Measurements from ENCODE around the gene PRSS3. TPM values are rescaled to one million over a fixed set of nuclear protein-coding genes. Genes with fewer than 3 reads are reported as not detected.

Gene PRSS3
- total and polyA plus RNA-seq, 9 of the 15 experiments (the other 6 are each of a cell fraction or from before 2014, with no cell fraction given) = 0.35 to 0.42 TPM; not detected in 7

DNA sequence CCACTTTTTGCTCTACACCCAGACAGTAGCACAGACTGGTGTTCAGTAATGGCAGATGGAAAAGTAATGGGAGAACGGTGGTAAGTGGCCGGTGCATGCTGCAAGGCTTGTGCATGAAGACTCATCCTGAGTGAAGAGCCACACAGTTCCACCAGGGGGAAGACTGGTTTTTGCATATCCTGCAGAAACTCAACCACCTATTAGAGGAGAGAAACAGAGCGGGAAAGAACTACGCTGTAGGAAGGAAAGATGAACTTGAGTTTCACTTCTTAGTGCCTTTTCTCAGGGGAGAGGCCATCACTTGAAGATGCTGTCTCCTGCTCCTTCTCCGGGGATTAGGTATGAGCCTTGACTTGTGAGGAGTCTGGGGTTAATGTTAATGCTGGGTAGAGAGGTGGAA, 9.4 kb upstream of the PRSS3 start (continued):
- TF ChIP-seq ZNF518B (CRISPR knock-in tag; IDR thresholded peaks at IDR 0.05) = no peak
- peak; percentile 85 for TF ChIP-seq L3MBTL2 (IDR thresholded peaks at IDR 0.05)
- TF ChIP-seq, protein P1, sequence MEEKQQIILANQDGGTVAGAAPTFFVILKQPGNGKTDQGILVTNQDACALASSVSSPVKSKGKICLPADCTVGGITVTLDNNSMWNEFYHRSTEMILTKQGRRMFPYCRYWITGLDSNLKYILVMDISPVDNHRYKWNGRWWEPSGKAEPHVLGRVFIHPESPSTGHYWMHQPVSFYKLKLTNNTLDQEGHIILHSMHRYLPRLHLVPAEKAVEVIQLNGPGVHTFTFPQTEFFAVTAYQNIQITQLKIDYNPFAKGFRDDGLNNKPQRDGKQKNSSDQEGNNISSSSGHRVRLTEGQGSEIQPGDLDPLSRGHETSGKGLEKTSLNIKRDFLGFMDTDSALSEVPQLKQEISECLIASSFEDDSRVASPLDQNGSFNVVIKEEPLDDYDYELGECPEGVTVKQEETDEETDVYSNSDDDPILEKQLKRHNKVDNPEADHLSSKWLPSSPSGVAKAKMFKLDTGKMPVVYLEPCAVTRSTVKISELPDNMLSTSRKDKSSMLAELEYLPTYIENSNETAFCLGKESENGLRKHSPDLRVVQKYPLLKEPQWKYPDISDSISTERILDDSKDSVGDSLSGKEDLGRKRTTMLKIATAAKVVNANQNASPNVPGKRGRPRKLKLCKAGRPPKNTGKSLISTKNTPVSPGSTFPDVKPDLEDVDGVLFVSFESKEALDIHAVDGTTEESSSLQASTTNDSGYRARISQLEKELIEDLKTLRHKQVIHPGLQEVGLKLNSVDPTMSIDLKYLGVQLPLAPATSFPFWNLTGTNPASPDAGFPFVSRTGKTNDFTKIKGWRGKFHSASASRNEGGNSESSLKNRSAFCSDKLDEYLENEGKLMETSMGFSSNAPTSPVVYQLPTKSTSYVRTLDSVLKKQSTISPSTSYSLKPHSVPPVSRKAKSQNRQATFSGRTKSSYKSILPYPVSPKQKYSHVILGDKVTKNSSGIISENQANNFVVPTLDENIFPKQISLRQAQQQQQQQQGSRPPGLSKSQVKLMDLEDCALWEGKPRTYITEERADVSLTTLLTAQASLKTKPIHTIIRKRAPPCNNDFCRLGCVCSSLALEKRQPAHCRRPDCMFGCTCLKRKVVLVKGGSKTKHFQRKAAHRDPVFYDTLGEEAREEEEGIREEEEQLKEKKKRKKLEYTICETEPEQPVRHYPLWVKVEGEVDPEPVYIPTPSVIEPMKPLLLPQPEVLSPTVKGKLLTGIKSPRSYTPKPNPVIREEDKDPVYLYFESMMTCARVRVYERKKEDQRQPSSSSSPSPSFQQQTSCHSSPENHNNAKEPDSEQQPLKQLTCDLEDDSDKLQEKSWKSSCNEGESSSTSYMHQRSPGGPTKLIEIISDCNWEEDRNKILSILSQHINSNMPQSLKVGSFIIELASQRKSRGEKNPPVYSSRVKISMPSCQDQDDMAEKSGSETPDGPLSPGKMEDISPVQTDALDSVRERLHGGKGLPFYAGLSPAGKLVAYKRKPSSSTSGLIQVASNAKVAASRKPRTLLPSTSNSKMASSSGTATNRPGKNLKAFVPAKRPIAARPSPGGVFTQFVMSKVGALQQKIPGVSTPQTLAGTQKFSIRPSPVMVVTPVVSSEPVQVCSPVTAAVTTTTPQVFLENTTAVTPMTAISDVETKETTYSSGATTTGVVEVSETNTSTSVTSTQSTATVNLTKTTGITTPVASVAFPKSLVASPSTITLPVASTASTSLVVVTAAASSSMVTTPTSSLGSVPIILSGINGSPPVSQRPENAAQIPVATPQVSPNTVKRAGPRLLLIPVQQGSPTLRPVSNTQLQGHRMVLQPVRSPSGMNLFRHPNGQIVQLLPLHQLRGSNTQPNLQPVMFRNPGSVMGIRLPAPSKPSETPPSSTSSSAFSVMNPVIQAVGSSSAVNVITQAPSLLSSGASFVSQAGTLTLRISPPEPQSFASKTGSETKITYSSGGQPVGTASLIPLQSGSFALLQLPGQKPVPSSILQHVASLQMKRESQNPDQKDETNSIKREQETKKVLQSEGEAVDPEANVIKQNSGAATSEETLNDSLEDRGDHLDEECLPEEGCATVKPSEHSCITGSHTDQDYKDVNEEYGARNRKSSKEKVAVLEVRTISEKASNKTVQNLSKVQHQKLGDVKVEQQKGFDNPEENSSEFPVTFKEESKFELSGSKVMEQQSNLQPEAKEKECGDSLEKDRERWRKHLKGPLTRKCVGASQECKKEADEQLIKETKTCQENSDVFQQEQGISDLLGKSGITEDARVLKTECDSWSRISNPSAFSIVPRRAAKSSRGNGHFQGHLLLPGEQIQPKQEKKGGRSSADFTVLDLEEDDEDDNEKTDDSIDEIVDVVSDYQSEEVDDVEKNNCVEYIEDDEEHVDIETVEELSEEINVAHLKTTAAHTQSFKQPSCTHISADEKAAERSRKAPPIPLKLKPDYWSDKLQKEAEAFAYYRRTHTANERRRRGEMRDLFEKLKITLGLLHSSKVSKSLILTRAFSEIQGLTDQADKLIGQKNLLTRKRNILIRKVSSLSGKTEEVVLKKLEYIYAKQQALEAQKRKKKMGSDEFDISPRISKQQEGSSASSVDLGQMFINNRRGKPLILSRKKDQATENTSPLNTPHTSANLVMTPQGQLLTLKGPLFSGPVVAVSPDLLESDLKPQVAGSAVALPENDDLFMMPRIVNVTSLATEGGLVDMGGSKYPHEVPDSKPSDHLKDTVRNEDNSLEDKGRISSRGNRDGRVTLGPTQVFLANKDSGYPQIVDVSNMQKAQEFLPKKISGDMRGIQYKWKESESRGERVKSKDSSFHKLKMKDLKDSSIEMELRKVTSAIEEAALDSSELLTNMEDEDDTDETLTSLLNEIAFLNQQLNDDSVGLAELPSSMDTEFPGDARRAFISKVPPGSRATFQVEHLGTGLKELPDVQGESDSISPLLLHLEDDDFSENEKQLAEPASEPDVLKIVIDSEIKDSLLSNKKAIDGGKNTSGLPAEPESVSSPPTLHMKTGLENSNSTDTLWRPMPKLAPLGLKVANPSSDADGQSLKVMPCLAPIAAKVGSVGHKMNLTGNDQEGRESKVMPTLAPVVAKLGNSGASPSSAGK (IDR thresholded peaks at IDR 0.05) = peak; percentile 50
- TF ChIP-seq TEAD1 (CRISPR knock-in tag; IDR thresholded peaks at IDR 0.05) = no peak
- no peak for TF ChIP-seq PHF8 (IDR thresholded peaks at IDR 0.05; ENCODE audit: borderline replicate concordance, low read length)
- peak; percentile 57 for TF ChIP-seq MAFK (IDR thresholded peaks at IDR 0.05; ENCODE audit: low read length)
- TF ChIP-seq NR3C1 (CRISPR knock-in tag; IDR thresholded peaks at IDR 0.05) = no peak
- no peak for TF ChIP-seq TCF3 (CRISPR knock-in tag; IDR thresholded peaks at IDR 0.05)
- TF ChIP-seq ZNF316 (IDR thresholded peaks at IDR 0.05) = peak; percentile 80
- TF ChIP-seq PRMT5 (CRISPR knock-in tag; IDR thresholded peaks at IDR 0.05) = no peak
- no peak for TF ChIP-seq SMARCA5 (IDR thresholded peaks at IDR 0.05)
- no peak for TF ChIP-seq EGR1 (conservative IDR thresholded peaks at IDR 0.05)
- TF ChIP-seq HMGXB4 (CRISPR knock-in tag; IDR thresholded peaks at IDR 0.05) = no peak
- TF ChIP-seq ZNF589 (CRISPR knock-in tag; IDR thresholded peaks at IDR 0.05; ENCODE audit: low read depth) = no peak
